GM10847 (cell line): ENCODE data around the gene LRRIQ3.

Experiments
- POLR2A ChIP-seq: IDR thresholded peaks from 2 replicates; pipeline ENCODE4 v1.6.1; 2011; ENCODE audit not compliant: insufficient read length; ENCODE audit errors: extremely low read depth

Gene LRRIQ3

GRCh38 chr1:73979684-73980083 is 218.3 kb downstream of the LRRIQ3 start:
- TF ChIP-seq POLR2A, result no peak

DNA sequence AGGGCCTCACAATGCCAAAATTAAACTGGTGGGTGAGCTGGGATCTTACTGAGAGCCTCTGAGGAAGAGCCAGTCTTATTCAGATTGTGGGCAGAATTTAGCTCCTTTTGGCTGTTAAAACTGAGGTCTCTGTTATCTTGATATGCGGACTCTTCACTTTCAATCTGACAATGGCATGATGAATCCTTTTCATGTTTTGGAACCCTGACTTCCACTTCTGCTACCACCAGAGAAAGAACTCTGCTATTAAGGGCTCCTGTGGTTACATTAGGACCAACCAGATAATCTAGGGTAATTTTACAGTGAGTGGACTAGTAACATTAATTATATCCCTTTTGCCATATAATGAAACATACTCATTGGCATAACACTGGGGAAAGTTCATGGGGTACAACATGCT is 219.0 kb downstream of the LRRIQ3 start:
- no peak for TF ChIP-seq POLR2A
